Right atrium auricular region (tissue), 2 donors: ENCODE measurements around the gene CIAPIN1. TPM values are rescaled to one million over a fixed set of nuclear protein-coding genes. Genes with fewer than 3 reads are reported as not detected.

Experiments used
- DNase-seq: peaks from one replicate; pipeline ENCODE4 v3.0.0-alpha.2; 2019; ENCODE audit warnings: low spot score
- H3K27ac ChIP-seq, 2 donors: fragments of 200-600 bp; sonication (generic); 1 replicate in 1 of 2; 2 replicates in 1 of 2; pipeline ENCODE4 v1.5.1; 2016 to 2019
- H3K27me3 ChIP-seq, 2 donors: fragments of 200-600 bp; sonication (generic); one replicate each; pipeline versions ENCODE4 v1.5.1 to v1.6.0; 2017 to 2019
- H3K36me3 ChIP-seq: fragments of 200-600 bp; sonication (generic); one replicate; pipeline ENCODE4 v1.5.1; 2016
- H3K4me1 ChIP-seq, 2 donors: fragments of 200-600 bp; sonication (generic); one replicate each; pipeline versions ENCODE4 v1.5.1 to v1.6.0; 2017 to 2019
- H3K4me3 ChIP-seq, 2 donors: fragments of 200-600 bp; sonication (generic); 1 replicate in 1 of 2; 2 replicates in 1 of 2; pipeline ENCODE4 v1.5.1; 2017 to 2019; ENCODE audit warnings: mild to moderate bottlenecking in 1 of 2, moderate library complexity in 1 of 2
- H3K9me3 ChIP-seq, 2 donors: fragments of 200-600 bp; sonication (generic); one replicate each; pipeline ENCODE4 v1.5.1; 2019
- CTCF ChIP-seq, 2 donors: fragments of 200-600 bp; sonication (generic); IDR thresholded peaks; one replicate each; pipeline ENCODE4 v1.5.1; 2019; ENCODE audit warnings: antibody characterized with exemption in 2 of 2
- total RNA-seq, 2 donors: library from RNA; depleted of rRNA; stranded (reverse); fragments of >200 nt; gene quantifications; one replicate each; pipeline ENCODE4 v1.1.0, GENCODE V29; 2016

Gene CIAPIN1
- total RNA-seq, 2 donors from 2014 or later, result 33.0 to 34.4 TPM

GRCh38 chr16:57416084-57416483 lies 31.1 kb downstream of the CIAPIN1 start:
- no peak for TF ChIP-seq CTCF (IDR thresholded peaks at IDR 0.05)
- Histone ChIP-seq H3K9me3 (no peaks in the 10 kb centered on the region), H3K36me3 (no peaks in the 10 kb centered on the region), H3K27ac (peak overlapping the region in 1 of 2 donors; percentile 67), H3K27me3 (no peaks in the 10 kb centered on the region), H3K4me1 (peaks cover 0 to 34% of the 10 kb centered on the region in 2 donors), H3K4me3 (no peak overlapping the region)
- no peak for DNase-seq

DNA sequence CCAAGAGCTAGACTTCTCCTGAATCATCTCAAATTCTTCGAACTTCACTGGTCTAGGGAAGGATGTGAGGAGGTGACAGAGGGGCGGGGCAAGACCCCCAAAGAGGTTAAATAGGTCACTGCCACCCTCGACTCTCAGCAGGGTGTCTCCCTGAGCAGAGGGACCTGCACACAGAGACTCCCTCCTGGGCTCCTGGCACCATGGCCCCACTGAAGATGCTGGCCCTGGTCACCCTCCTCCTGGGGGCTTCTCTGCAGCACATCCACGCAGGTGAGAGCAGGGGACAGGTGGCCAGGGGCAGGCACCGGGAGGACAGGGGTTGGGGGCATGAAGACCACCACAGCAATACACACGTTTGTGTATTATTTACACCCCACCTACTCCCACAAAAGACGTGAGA lies 33.5 kb downstream of the CIAPIN1 start:
- no peaks in the 10 kb centered on the region for H3K27me3 ChIP-seq

DNA sequence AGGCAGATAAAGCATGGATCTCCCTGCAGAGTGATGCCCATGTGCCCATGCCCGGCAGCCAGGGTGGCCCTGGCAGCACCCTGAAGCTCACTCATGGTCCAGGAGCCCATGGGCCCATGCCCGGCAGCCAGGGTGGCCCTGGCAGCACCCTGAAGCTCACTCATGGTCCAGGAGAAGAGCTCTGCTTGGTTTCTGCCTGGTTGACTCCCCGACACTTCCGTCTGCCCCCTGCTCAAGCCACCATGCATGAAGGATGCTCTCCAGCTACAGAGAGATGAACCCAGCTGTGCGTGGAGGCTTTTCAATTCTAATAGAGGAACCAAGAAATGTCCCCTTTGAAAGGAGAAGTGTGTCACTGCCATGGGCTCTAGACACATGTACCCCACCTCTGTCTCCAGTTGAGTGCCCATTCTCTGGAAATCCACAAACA lies 33.9 kb downstream of the CIAPIN1 start:
- no peaks in the 10 kb centered on the region for H3K27me3 ChIP-seq
- DNase-seq, result no peak
- H3K9me3 ChIP-seq, result no peaks in the 10 kb centered on the region
- no peak for TF ChIP-seq CTCF (IDR thresholded peaks at IDR 0.05)
- no peaks in the 10 kb centered on the region for H3K36me3 ChIP-seq
- H3K27ac ChIP-seq, result no peak overlapping the region
- no peak overlapping the region for H3K4me3 ChIP-seq
- peaks cover 0 to 40% of the 10 kb centered on the region in 2 donors for H3K4me1 ChIP-seq

More for the DNA sequence above, 33.5 kb downstream of the CIAPIN1 start:
- no peak for TF ChIP-seq CTCF (IDR thresholded peaks at IDR 0.05)
- Histone ChIP-seq H3K36me3 (no peaks in the 10 kb centered on the region), H3K9me3 (no peaks in the 10 kb centered on the region), H3K4me1 (peaks cover 0 to 44% of the 10 kb centered on the region in 2 donors), H3K27ac (no peak overlapping the region), H3K4me3 (no peak overlapping the region)
- no peak for DNase-seq

GRCh38 chr16:57412584-57412983 lies 34.6 kb downstream of the CIAPIN1 start:
- H3K9me3 ChIP-seq, result no peaks in the 10 kb centered on the region
- H3K36me3 ChIP-seq, result no peaks in the 10 kb centered on the region
- no peak overlapping the region for H3K4me3 ChIP-seq
- H3K4me1 ChIP-seq, result peaks cover 0 to 32% of the 10 kb centered on the region in 2 donors
- no peak for TF ChIP-seq CTCF (IDR thresholded peaks at IDR 0.05)
- no peak overlapping the region for H3K27ac ChIP-seq
- H3K27me3 ChIP-seq, result no peaks in the 10 kb centered on the region
- no peak for DNase-seq

- Histone ChIP-seq H3K27me3 (no peaks in the 10 kb centered on the region), H3K27ac (no peak overlapping the region), H3K9me3 (no peaks in the 10 kb centered on the region), H3K4me3 (no peak overlapping the region), H3K36me3 (no peaks in the 10 kb centered on the region), H3K4me1 (peaks cover 0 to 21% of the 10 kb centered on the region in 2 donors)
- DNase-seq, result no peak
- no peak for TF ChIP-seq CTCF (IDR thresholded peaks at IDR 0.05)
These were observed 35.7 kb downstream of the CIAPIN1 start for GRCh38 chr16:57411362-57411976.
